Epithelial cell of proximal tubule (primary cell): ENCODE results near the gene OR1D5. TPM values are rescaled to one million over a fixed set of nuclear protein-coding genes. Genes with fewer than 3 reads are reported as not detected.

Experiments used
- DNase-seq: peaks from one replicate; pipeline ENCODE4 v3.0.0-alpha.2; 2011; ENCODE audit warnings: low read depth
- H3K4me3 ChIP-seq: 2 replicates; pipeline ENCODE4 v1.5.1; 2011; ENCODE audit warnings: low read depth, mild to moderate bottlenecking, low read length
- total RNA-seq: library from RNA; depleted of rRNA; stranded (reverse); fragments of >200 nt; gene quantifications from 2 replicates; pipeline ENCODE4 v1.2.3, GENCODE V29; 2015
- TF ChIP-seq, protein P1 (sequence below): conservative IDR thresholded peaks from 2 replicates; pipeline ENCODE4 v1.5.1; 2012; ENCODE audit warnings: low read depth, mild to moderate bottlenecking, low read length

Gene OR1D5
- total RNA-seq, 1 donor from 2014 or later, result not detected

DNA sequence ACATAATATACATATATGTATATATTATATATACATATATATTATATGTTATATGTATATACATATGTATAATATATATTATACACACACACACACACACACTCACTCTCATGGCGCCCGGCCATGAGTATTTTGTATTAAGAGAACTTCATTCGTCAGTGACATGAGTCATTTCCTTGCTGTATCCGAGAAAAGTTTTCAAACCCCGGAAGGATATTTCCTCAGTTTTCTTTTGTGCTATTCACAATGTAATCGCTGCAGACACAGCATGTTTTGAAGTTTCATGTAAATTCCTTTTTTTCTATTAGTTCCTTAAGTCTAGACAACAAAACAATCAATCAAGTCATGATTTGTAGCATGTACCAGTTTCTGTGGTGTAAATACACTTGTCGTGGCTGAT, 33.3 kb downstream of the OR1D5 start:
- TF ChIP-seq, protein P1, sequence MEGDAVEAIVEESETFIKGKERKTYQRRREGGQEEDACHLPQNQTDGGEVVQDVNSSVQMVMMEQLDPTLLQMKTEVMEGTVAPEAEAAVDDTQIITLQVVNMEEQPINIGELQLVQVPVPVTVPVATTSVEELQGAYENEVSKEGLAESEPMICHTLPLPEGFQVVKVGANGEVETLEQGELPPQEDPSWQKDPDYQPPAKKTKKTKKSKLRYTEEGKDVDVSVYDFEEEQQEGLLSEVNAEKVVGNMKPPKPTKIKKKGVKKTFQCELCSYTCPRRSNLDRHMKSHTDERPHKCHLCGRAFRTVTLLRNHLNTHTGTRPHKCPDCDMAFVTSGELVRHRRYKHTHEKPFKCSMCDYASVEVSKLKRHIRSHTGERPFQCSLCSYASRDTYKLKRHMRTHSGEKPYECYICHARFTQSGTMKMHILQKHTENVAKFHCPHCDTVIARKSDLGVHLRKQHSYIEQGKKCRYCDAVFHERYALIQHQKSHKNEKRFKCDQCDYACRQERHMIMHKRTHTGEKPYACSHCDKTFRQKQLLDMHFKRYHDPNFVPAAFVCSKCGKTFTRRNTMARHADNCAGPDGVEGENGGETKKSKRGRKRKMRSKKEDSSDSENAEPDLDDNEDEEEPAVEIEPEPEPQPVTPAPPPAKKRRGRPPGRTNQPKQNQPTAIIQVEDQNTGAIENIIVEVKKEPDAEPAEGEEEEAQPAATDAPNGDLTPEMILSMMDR, result no peak
- no peak overlapping the region for H3K4me3 ChIP-seq
- DNase-seq, result no peak

GRCh38 chr17:3029213-3029913, 34.0 kb downstream of the OR1D5 start:
- H3K4me3 ChIP-seq, result no peak overlapping the region
- TF ChIP-seq, protein P1, result no peak
- no peak for DNase-seq

- no peak overlapping the region for H3K4me3 ChIP-seq
- TF ChIP-seq, protein P1, result no peak
- DNase-seq, result no peak
Measured at GRCh38 chr17:3027786-3028532, 35.4 kb downstream of the OR1D5 start.

DNA sequence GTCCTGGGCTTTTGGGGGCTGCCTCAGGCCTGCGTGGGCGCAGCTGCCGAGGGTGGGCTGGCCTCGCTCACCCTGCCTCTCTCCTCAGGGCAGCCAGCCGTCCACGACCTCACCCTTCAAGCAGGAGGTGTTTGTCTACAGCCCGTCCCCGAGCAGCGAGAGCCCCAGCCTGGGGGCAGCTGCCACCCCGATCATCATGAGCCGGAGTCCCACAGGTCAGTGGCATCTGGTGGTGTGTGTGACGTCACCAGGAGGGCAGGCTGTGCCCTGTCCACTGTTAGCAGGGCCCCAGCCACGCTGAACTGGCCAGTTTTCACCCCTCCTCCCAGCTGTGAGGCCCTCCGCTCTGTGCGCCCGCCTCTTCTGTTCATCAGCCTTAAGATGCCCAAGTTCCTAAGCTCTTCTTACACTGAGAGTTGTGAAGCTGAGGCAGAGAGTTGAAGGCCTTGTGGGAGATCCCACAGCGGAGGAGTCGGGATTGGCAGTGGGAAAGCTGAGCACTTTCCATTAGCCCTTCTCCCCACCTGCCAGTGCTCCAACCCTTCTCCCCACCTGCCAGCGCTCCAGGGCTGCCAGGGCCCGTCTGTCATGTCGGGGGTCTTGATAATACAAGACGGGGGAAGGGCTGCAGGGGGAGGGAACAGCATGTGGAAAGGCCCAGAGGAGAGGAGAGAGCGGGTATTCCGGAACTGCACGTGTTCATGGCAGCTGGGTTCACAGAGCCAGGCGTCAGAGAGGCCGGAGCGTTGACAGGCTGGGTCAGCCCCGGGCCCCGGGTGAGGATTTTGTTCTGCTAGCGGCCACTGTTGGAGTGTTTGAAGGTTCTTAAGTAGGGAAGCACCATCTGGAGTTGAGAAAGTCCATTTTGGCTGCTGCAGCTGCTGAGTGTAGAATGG, 36.3 kb downstream of the OR1D5 start:
- TF ChIP-seq, protein P1, result no peak
- DNase-seq, result no peak
- H3K4me3 ChIP-seq, result no peak overlapping the region

DNA sequence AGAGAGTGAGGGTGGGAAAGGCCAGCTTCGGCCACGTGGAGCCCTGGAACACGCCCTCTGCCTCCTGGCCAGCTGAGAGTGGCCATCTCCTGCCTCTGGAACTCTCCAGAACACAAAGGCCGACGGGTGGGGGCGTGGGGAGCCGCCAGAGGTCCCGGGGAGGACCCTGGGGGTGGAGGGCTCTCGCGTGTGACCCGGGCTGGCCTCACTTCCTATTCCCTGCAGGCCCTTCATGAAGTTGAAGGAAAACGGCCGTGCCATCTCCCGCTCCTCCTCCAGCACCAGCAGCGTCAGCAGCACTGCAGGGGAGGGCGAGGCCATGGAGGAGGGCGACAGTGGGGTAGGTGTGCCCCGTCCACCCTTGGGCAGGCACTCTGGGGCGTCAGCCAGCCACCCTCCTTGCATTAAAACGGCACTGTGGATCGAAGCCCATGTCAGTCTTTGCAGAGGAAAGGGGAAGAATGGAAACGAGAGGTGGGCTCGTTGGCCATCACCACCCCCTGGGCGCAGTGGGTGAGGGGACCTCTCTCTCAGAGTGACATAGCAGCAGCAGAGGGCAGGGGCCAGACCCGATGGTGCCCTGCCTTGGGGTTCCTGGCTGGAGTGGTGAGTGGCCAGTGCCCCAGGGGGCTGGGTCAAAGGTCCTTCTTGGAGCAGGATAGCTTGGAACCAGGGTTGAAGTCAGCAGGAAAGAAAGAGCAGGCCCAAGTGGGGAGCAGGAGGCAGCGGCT, 37.1 kb downstream of the OR1D5 start:
- TF ChIP-seq, protein P1, result no peak
- H3K4me3 ChIP-seq, result no peak overlapping the region
- DNase-seq, result no peak

DNA sequence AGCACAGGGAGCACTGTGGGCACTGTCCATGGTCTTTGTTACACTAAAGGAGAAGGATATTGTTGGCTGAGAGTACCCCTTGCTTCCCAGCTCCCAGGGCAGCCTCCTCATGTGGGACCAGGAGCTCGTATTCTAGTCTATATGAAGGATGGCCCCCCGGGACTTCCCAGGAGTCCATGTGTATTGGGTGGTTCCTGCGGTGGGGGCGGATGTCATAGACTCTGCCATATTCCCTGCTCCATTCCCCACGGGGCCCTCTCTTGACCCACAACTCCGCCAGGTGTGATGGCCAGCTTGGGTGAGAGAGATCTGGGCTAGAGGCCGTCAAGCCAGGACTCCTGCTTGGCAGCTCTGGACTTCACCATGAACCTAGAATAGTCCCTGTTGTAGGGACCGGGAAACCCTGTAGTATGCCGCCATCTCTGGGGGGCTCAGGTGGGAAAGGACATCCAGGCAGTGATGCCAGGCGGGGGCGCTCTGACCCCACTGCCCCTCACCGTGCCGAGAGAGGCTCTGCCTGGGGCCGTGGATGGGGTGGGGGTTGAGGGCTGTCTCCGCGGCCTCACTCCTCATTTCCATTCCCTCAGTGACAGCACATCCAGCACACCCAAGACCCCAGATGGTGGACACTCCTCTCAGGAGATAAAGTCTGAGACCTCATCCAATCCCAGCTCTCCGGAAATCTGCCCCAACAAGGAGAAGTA, 37.8 kb downstream of the OR1D5 start:
- TF ChIP-seq, protein P1, result no peak
- DNase-seq, result no peak
- H3K4me3 ChIP-seq, result no peak overlapping the region
